ENCODE results near the gene JARID2. TPM values are rescaled to one million over a fixed set of nuclear protein-coding genes. Genes with fewer than 3 reads are reported as not detected.

Gene JARID2
- total and polyA plus RNA-seq, 11 donors, result 3.5 to 12.2 (median 7.5) TPM

GRCh38 chr6:15475261-15475660 lies 229.4 kb downstream of the JARID2 start:
- H3K4me3 ChIP-seq, result no peak overlapping the region
- 79 to 93% (median 88%) methylated on average over 6 of the region's 6 CpGs for WGBS, 4 donors
- peaks cover 0 to 18% (median 3%) of the 10 kb centered on the region in 9 donors for H3K36me3 ChIP-seq
- no peaks in the 10 kb centered on the region for H3K27me3 ChIP-seq
- H3K4me1 ChIP-seq, result peaks cover 7 to 97% (median 48%) of the 10 kb centered on the region in 12 donors
- TF ChIP-seq CTCF (IDR thresholded peaks at IDR 0.05), result no peak
- intact Hi-C loops (cut with DNase I), result loop anchor here in 1 of 10 donors (10.0 kb wide), 1 partner anchor 600 kb away; no protein-coding TSS in a partner anchor
- H3K27ac ChIP-seq, result peak overlapping the region in 7 of 12 donors; percentile 52 to 86 (median 77)
- no peaks in the 10 kb centered on the region for H3K9me3 ChIP-seq
- no peak for DNase-seq
- no peak for ATAC-seq

DNA sequence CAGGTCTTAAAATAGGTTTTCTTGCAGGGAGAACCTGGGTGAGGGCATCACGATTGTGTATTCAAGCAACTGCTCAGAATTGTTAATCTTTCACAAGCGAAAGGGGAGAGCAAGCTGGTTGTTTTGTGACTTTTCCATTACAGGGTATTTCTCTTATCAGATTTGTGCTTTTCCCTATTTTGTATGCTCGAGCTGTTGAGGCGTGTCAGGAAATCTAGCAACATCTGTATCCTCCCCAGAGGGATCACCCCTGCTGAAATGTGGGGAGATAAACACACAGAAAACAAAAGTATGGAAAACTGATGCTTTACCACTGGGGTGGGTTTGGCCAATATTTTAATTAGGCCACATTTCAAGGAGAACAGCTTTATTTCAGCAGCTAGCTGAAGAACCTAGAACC lies 230.0 kb downstream of the JARID2 start:
- intact Hi-C loops (cut with DNase I), result loop anchor here in 1 of 10 donors (10.0 kb wide), 1 partner anchor 601 kb away; no protein-coding TSS in a partner anchor
- WGBS, 4 donors, result 47 to 64% (median 56%) methylated on average over 4 of the region's 4 CpGs
- Histone ChIP-seq H3K36me3 (peaks cover 0 to 11% (median 0%) of the 10 kb centered on the region in 9 donors), H3K27me3 (no peaks in the 10 kb centered on the region), H3K27ac (peak overlapping the region in 11 of 12 donors; percentile 52 to 86 (median 75)), H3K4me3 (no peak overlapping the region), H3K9me3 (no peaks in the 10 kb centered on the region), H3K4me1 (peaks cover 7 to 97% (median 52%) of the 10 kb centered on the region in 12 donors)
- ATAC-seq, result peak in 1 of 4 donors; percentile 21
- no peak for TF ChIP-seq CTCF (IDR thresholded peaks at IDR 0.05)
- no peak for TF ChIP-seq POLR2A (IDR thresholded peaks at IDR 0.05)
- no peak for DNase-seq

- peak; percentile 16 to 56 (median 34) for ATAC-seq
- H3K4me3 ChIP-seq, result no peak overlapping the region
- TF ChIP-seq CTCF (IDR thresholded peaks at IDR 0.05) (no peak), POLR2A (IDR thresholded peaks at IDR 0.05) (no peak)
- intact Hi-C loops (cut with DNase I), result loop anchor here in 1 of 10 donors (10.0 kb wide), 1 partner anchor 602 kb away; no protein-coding TSS in a partner anchor
- no peaks in the 10 kb centered on the region for H3K27me3 ChIP-seq
- no peak for DNase-seq
- 34 to 48% (median 43%) methylated on average over 7 of the region's 7 CpGs for WGBS, 4 donors
- no peaks in the 10 kb centered on the region for H3K9me3 ChIP-seq
- H3K36me3 ChIP-seq, result peaks cover 0 to 10% (median 0%) of the 10 kb centered on the region in 9 donors
- H3K27ac ChIP-seq, result peak overlapping the region; percentile 52 to 86 (median 74)
- H3K4me1 ChIP-seq, result peaks cover 7 to 96% (median 53%) of the 10 kb centered on the region in 12 donors
Measured at GRCh38 chr6:15476631-15477380, 230.9 kb downstream of the JARID2 start.

DNA sequence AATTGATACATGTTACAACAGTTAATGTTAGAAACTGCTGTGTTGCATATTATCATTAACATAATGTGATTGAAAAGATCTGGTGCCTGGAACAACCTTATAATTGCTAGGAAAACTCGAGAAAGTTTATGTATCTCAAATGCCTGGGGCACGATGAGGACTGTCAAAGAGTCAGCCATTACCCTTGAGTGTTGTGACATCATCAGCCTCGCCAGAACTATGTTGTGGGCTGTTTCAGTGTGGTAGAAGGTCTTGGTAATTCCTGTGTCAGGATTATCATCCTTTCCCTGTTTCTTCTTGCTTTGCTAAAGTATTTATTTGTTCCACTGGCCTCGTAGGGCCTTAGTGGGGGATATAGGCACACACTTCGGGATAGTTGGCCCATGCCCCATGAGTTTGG lies 231.9 kb downstream of the JARID2 start:
- Histone ChIP-seq H3K27me3 (no peaks in the 10 kb centered on the region), H3K27ac (peak overlapping the region in 5 of 12 donors; percentile 74 to 86 (median 77)), H3K4me1 (peaks cover 7 to 90% (median 52%) of the 10 kb centered on the region in 12 donors), H3K4me3 (no peak overlapping the region), H3K36me3 (peaks cover 0 to 10% (median 0%) of the 10 kb centered on the region in 9 donors), H3K9me3 (no peaks in the 10 kb centered on the region)
- intact Hi-C loops (cut with DNase I), result loop anchor here in 1 of 10 donors (10.0 kb wide), 1 partner anchor 603 kb away; no protein-coding TSS in a partner anchor
- TF ChIP-seq CTCF (IDR thresholded peaks at IDR 0.05) (no peak), POLR2A (IDR thresholded peaks at IDR 0.05) (no peak)
- ATAC-seq (no peak), DNase-seq (no peak)
- WGBS, 4 donors, result 45 to 76% (median 55%) methylated on average over 5 of the region's 5 CpGs

Data from heart left ventricle (tissue), 16 donors.